ENCODE data around the gene RAI14.
"Not testable (repeated sequence)": the region's sequence is repeated elsewhere in the genome, so short reads cannot be mapped to it uniquely, and the experiment has no call there.

The RAI14 gene

GRCh38 chr5:34770486-34770885 is 114.4 kb downstream of the RAI14 start:
- no peak for DNase-seq (ENCODE audit: low read depth, low spot score)

- no peak for DNase-seq (ENCODE audit: low read depth, low spot score)
Measured at GRCh38 chr5:34771076-34771475, 114.9 kb downstream of the RAI14 start.

- no peak for DNase-seq (ENCODE audit: low read depth, low spot score)
Measured at GRCh38 chr5:34772267-34773098, 116.4 kb downstream of the RAI14 start.

GRCh38 chr5:34774139-34774538 is 118.0 kb downstream of the RAI14 start:
- no peak for DNase-seq (ENCODE audit: low read depth, low spot score)

GRCh38 chr5:34774678-34775077 is 118.5 kb downstream of the RAI14 start:
- DNase-seq (ENCODE audit: low read depth, low spot score), result not testable (repeated sequence)

GRCh38 chr5:34775886-34776285 is 119.8 kb downstream of the RAI14 start:
- no peak for DNase-seq (ENCODE audit: low read depth, low spot score)

GRCh38 chr5:34778091-34778850 is 122.1 kb downstream of the RAI14 start:
- no peak for DNase-seq (ENCODE audit: low read depth, low spot score)

GRCh38 chr5:34783892-34784291 is 127.8 kb downstream of the RAI14 start:
- not testable (repeated sequence) for DNase-seq (ENCODE audit: low read depth, low spot score)

GRCh38 chr5:34787035-34787434 is 130.9 kb downstream of the RAI14 start:
- DNase-seq (ENCODE audit: low read depth, low spot score), result no peak

- DNase-seq (ENCODE audit: low read depth, low spot score), result no peak
Measured at GRCh38 chr5:34789021-34789531, 132.9 kb downstream of the RAI14 start.

GRCh38 chr5:34789639-34790038 is 133.5 kb downstream of the RAI14 start:
- DNase-seq (ENCODE audit: low read depth, low spot score), result no peak

- no peak for DNase-seq (ENCODE audit: low read depth, low spot score)
Measured at GRCh38 chr5:34790069-34790468, 133.9 kb downstream of the RAI14 start.

GRCh38 chr5:34791761-34792244 is 135.7 kb downstream of the RAI14 start:
- peak; percentile 41 for DNase-seq (ENCODE audit: low read depth, low spot score)

- no peak for DNase-seq (ENCODE audit: low read depth, low spot score)
Measured at GRCh38 chr5:34802834-34803563, 146.9 kb downstream of the RAI14 start.

- no peak for DNase-seq (ENCODE audit: low read depth, low spot score)
Measured at GRCh38 chr5:34803974-34804732, 148.0 kb downstream of the RAI14 start.

GRCh38 chr5:34804913-34805312 is 148.8 kb downstream of the RAI14 start:
- no peak for DNase-seq (ENCODE audit: low read depth, low spot score)

- DNase-seq (ENCODE audit: low read depth, low spot score), result no peak
Measured at GRCh38 chr5:34806532-34806931, 150.4 kb downstream of the RAI14 start.

- no peak for DNase-seq (ENCODE audit: low read depth, low spot score)
Measured at GRCh38 chr5:34811706-34812105, 155.6 kb downstream of the RAI14 start.

- DNase-seq (ENCODE audit: low read depth, low spot score), result no peak
Measured at GRCh38 chr5:34813509-34813908, 157.4 kb downstream of the RAI14 start.

GRCh38 chr5:34817558-34818351 is 161.6 kb downstream of the RAI14 start:
- DNase-seq (ENCODE audit: low read depth, low spot score), result no peak

Data from ELF-1 (cell line).